B cell (primary cell): ENCODE results near the gene CALY.

ENCODE experiments used
- EZH2 ChIP-seq: IDR thresholded peaks from 2 replicates; pipeline ENCODE4 v1.6.1; 2012; ENCODE audit warnings: borderline replicate concordance, low read depth, mild to moderate bottlenecking, moderate library complexity, low read length; ENCODE audit not compliant: insufficient read depth, poor library complexity, severe bottlenecking
- TF ChIP-seq, protein P1 (sequence below): fragments of 200-600 bp; IDR thresholded peaks from one replicate; pipeline ENCODE4 v1.8.0; 2022; ENCODE audit warnings: antibody characterized with exemption, mild to moderate bottlenecking

DNA sequence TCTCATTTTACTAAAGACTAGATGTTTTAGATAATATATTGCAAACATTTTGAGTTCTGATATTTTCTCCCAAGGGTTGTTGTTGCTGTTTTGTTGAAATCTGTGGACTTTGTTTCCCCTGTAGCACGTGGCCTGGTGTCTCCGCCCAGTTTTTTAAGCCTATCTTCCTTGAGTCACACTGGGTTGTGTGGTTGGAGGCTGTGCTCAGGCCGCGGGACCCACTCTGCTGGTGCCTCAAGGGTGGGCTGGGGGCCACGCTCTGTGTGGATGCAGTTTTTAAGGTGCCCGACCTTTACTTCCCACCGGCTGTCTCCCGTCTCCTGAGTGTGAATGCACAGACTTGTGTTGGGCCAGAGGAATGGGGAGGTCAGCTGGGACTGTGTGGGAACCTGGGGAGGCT, 6.2 kb upstream of the CALY start:
- TF ChIP-seq, protein P1, sequence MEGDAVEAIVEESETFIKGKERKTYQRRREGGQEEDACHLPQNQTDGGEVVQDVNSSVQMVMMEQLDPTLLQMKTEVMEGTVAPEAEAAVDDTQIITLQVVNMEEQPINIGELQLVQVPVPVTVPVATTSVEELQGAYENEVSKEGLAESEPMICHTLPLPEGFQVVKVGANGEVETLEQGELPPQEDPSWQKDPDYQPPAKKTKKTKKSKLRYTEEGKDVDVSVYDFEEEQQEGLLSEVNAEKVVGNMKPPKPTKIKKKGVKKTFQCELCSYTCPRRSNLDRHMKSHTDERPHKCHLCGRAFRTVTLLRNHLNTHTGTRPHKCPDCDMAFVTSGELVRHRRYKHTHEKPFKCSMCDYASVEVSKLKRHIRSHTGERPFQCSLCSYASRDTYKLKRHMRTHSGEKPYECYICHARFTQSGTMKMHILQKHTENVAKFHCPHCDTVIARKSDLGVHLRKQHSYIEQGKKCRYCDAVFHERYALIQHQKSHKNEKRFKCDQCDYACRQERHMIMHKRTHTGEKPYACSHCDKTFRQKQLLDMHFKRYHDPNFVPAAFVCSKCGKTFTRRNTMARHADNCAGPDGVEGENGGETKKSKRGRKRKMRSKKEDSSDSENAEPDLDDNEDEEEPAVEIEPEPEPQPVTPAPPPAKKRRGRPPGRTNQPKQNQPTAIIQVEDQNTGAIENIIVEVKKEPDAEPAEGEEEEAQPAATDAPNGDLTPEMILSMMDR = no peak
- no peak for TF ChIP-seq EZH2
